ENCODE data around the gene SYNPO2.

DNA sequence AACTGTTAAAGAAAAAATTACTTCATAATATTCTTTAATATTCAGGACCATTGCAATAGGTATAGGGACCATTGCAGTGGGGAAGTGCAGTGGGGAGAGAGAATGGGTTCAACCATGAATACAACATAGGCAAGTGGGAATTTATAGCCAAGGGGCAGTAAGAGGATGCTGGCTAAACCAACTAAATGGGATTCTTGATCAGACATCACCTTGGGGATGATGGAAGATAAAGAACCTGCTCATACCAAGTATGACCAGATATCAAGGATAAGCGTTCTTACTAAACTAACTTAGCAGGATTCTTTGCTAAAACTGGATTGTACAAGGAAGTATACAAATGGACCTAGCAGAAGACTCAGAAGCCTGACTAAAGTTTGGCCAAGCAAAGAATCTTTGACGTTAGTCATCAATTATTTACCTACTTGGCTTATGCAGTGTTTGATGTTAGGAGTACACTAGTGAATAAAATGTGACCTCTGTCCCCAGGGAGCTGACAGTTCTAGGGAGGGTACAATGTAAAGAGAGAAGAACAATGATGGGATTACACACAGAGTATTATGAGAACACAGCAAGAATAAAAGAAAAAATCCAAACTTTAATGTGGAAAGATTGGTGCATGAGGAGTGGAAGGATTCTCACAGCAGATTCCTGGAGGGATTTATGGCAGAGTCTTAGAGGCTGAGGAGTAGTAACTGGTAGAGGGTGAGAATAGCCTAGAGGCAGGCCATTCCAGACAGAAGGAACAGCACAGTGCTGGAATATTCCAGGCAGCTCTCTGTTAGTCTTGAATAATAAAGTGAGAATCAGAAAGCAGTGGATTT lies 192.3 kb downstream of the SYNPO2 start:
- TF ChIP-seq, protein P1, sequence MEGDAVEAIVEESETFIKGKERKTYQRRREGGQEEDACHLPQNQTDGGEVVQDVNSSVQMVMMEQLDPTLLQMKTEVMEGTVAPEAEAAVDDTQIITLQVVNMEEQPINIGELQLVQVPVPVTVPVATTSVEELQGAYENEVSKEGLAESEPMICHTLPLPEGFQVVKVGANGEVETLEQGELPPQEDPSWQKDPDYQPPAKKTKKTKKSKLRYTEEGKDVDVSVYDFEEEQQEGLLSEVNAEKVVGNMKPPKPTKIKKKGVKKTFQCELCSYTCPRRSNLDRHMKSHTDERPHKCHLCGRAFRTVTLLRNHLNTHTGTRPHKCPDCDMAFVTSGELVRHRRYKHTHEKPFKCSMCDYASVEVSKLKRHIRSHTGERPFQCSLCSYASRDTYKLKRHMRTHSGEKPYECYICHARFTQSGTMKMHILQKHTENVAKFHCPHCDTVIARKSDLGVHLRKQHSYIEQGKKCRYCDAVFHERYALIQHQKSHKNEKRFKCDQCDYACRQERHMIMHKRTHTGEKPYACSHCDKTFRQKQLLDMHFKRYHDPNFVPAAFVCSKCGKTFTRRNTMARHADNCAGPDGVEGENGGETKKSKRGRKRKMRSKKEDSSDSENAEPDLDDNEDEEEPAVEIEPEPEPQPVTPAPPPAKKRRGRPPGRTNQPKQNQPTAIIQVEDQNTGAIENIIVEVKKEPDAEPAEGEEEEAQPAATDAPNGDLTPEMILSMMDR (IDR thresholded peaks at IDR 0.05), result no peak
- no peak for TF ChIP-seq POLR2A (IDR thresholded peaks at IDR 0.05)

Measured in testis (tissue), 2 donors.